HFFc6 (cell line): Measurements from ENCODE around the gene RADIL. TPM values are rescaled to one million over a fixed set of nuclear protein-coding genes. Genes with fewer than 3 reads are reported as not detected.

Experiments used
- DNase-seq: peaks from one replicate; pipeline ENCODE4 v3.0.0-alpha.2; 2018
- H3K27ac Mint-ChIP-seq: 2 replicates; pipeline ENCODE4 v1.8.0; 2020; ENCODE audit warnings: mild to moderate bottlenecking, mixed read lengths
- H3K27me3 Mint-ChIP-seq: 2 replicates; pipeline ENCODE4 v1.8.0; 2021; ENCODE audit warnings: mild to moderate bottlenecking, moderate library complexity, mixed read lengths; ENCODE audit not compliant: insufficient read depth
- H3K36me3 Mint-ChIP-seq: 2 replicates; pipeline ENCODE4 v1.8.0; 2021; ENCODE audit warnings: low read depth, mixed read lengths
- H3K4me1 Mint-ChIP-seq: 2 replicates; pipeline ENCODE4 v1.8.0; 2020; ENCODE audit warnings: low read depth, mixed read lengths
- H3K4me3 Mint-ChIP-seq: 2 replicates; pipeline ENCODE4 v1.8.0; 2020; ENCODE audit warnings: mild to moderate bottlenecking, moderate library complexity, mixed read lengths
- H3K9me3 Mint-ChIP-seq: 2 replicates; pipeline ENCODE4 v1.8.0; 2020; ENCODE audit warnings: mild to moderate bottlenecking, mixed read lengths
- CTCF ChIP-seq: fragments of 200-600 bp; sonication (generic); IDR thresholded peaks from 2 replicates; pipeline ENCODE4 v1.5.0; 2021; ENCODE audit warnings: antibody characterized with exemption, mild to moderate bottlenecking
- total RNA-seq, 6 experiments: library from RNA; stranded (reverse); fragmentation: NEBNext Ultra II Directional; extraction: Animal tissue kit (Norgen Biotek cat#: 25700); gene quantifications; 2 replicates in 1 of 6; 3 replicates in 5 of 6; pipeline ENCODE4 v1.2.3, GENCODE V29; 2021

The RADIL gene
- total RNA-seq, 6 experiments from 2014 or later = 0.09 to 0.43 (median 0.24) TPM

GRCh38 chr7:4834601-4835397 is 48.7 kb downstream of the RADIL start:
- no peaks in the 10 kb centered on the region for H3K4me1 Mint-ChIP-seq
- H3K4me3 Mint-ChIP-seq = no peak overlapping the region
- no peak overlapping the region for H3K27ac Mint-ChIP-seq
- DNase-seq = no peak
- no peaks in the 10 kb centered on the region; the same call in 1 of the 2 replicates for H3K9me3 Mint-ChIP-seq
- peaks cover 9% of the 10 kb centered on the region for H3K27me3 Mint-ChIP-seq
- H3K36me3 Mint-ChIP-seq = no peaks in the 10 kb centered on the region
- TF ChIP-seq CTCF = no peak

- no peak for DNase-seq
- no peak overlapping the region for H3K27ac Mint-ChIP-seq
- H3K4me1 Mint-ChIP-seq = no peaks in the 10 kb centered on the region
- H3K4me3 Mint-ChIP-seq = no peak overlapping the region
- H3K9me3 Mint-ChIP-seq = no peaks in the 10 kb centered on the region; the same call in 1 of the 2 replicates
- no peaks in the 10 kb centered on the region for H3K36me3 Mint-ChIP-seq
- no peak for TF ChIP-seq CTCF
- H3K27me3 Mint-ChIP-seq = peaks cover 8% of the 10 kb centered on the region
These were observed 49.6 kb downstream of the RADIL start for GRCh38 chr7:4833691-4834600.

GRCh38 chr7:4833176-4833575 is 50.3 kb downstream of the RADIL start:
- DNase-seq = no peak
- Mint-ChIP-seq H3K4me1 (no peaks in the 10 kb centered on the region), H3K36me3 (no peaks in the 10 kb centered on the region), H3K27me3 (peaks cover 8% of the 10 kb centered on the region), H3K9me3 (no peaks in the 10 kb centered on the region; the same call in 1 of the 2 replicates), H3K27ac (no peak overlapping the region), H3K4me3 (no peak overlapping the region)
- no peak for TF ChIP-seq CTCF

- no peak for TF ChIP-seq CTCF
- no peak overlapping the region for H3K27ac Mint-ChIP-seq
- H3K4me1 Mint-ChIP-seq = no peaks in the 10 kb centered on the region
- no peak overlapping the region for H3K4me3 Mint-ChIP-seq
- peaks cover 7% of the 10 kb centered on the region for H3K27me3 Mint-ChIP-seq
- no peak for DNase-seq
- no peaks in the 10 kb centered on the region; the same call in 1 of the 2 replicates for H3K9me3 Mint-ChIP-seq
- H3K36me3 Mint-ChIP-seq = no peaks in the 10 kb centered on the region
These were observed 50.8 kb downstream of the RADIL start for GRCh38 chr7:4832711-4833110.

- Mint-ChIP-seq H3K27me3 (peaks cover 2% of the 10 kb centered on the region), H3K36me3 (no peaks in the 10 kb centered on the region), H3K4me1 (no peaks in the 10 kb centered on the region), H3K9me3 (no peaks in the 10 kb centered on the region; the same call in 1 of the 2 replicates), H3K4me3 (no peak overlapping the region), H3K27ac (no peak overlapping the region)
- DNase-seq = no peak
- TF ChIP-seq CTCF = no peak
These were observed 51.6 kb downstream of the RADIL start for GRCh38 chr7:4831723-4832495.
